Nephron progenitor cell (in vitro differentiated cells): Measurements from ENCODE around the gene IL20.

Experiments used
- DNase-seq: peaks from one replicate; pipeline ENCODE4 v3.0.0; 2021
- H3K27ac Mint-ChIP-seq: 2 replicates; pipeline ENCODE4 v1.8.0; 2021; ENCODE audit warnings: mild to moderate bottlenecking, moderate library complexity, mixed read lengths
- H3K27me3 Mint-ChIP-seq: 2 replicates; pipeline ENCODE4 v1.8.0; 2021; ENCODE audit warnings: mild to moderate bottlenecking, low read depth, mixed read lengths; ENCODE audit not compliant: poor library complexity
- H3K36me3 Mint-ChIP-seq: 2 replicates; pipeline ENCODE4 v1.8.0; 2021; ENCODE audit warnings: low read depth, mixed read lengths
- H3K4me1 Mint-ChIP-seq: 2 replicates; pipeline ENCODE4 v1.8.0; 2021; ENCODE audit warnings: mixed read lengths
- H3K4me3 Mint-ChIP-seq: 2 replicates; pipeline ENCODE4 v1.8.0; 2021; ENCODE audit warnings: mild to moderate bottlenecking, moderate library complexity, mixed read lengths
- H3K9me3 Mint-ChIP-seq: 2 replicates; pipeline ENCODE4 v1.8.0; 2021; ENCODE audit warnings: mild to moderate bottlenecking, moderate library complexity, mixed read lengths
- CTCF ChIP-seq: fragments of 200-600 bp; sonication (generic); IDR thresholded peaks from 2 replicates; pipeline ENCODE4 v1.5.0; 2021; ENCODE audit warnings: antibody characterized with exemption

Gene IL20

GRCh38 chr1:206908038-206908437 lies 42.6 kb downstream of the IL20 start:
- DNase-seq: no peak
- no peak for TF ChIP-seq CTCF
- Mint-ChIP-seq H3K4me3 (peak overlapping the region; percentile 73), H3K36me3 (no peaks in the 10 kb centered on the region), H3K9me3 (no peaks in the 10 kb centered on the region), H3K4me1 (peaks cover 13% of the 10 kb centered on the region), H3K27ac (no peak overlapping the region), H3K27me3 (peaks cover 72% of the 10 kb centered on the region)

GRCh38 chr1:206909161-206909882 lies 43.9 kb downstream of the IL20 start:
- Mint-ChIP-seq H3K9me3 (no peaks in the 10 kb centered on the region), H3K27ac (no peak overlapping the region), H3K4me3 (peak overlapping the region; percentile 71), H3K27me3 (peaks cover 82% of the 10 kb centered on the region), H3K36me3 (no peaks in the 10 kb centered on the region), H3K4me1 (peaks cover 13% of the 10 kb centered on the region)
- peak; percentile 65 for DNase-seq
- TF ChIP-seq CTCF: no peak

- no peak for TF ChIP-seq CTCF
- peak overlapping the region; percentile 71 for H3K4me3 Mint-ChIP-seq
- peaks cover 82% of the 10 kb centered on the region for H3K27me3 Mint-ChIP-seq
- DNase-seq: no peak
- peaks cover 13% of the 10 kb centered on the region for H3K4me1 Mint-ChIP-seq
- H3K27ac Mint-ChIP-seq: no peak overlapping the region
- no peaks in the 10 kb centered on the region for H3K9me3 Mint-ChIP-seq
- no peaks in the 10 kb centered on the region for H3K36me3 Mint-ChIP-seq
Observed at GRCh38 chr1:206909883-206910318, 44.5 kb downstream of the IL20 start.

- Mint-ChIP-seq H3K4me3 (no peak overlapping the region), H3K27me3 (peaks cover 79% of the 10 kb centered on the region), H3K36me3 (no peaks in the 10 kb centered on the region), H3K27ac (no peak overlapping the region), H3K4me1 (peaks cover 13% of the 10 kb centered on the region), H3K9me3 (no peaks in the 10 kb centered on the region)
- peak; percentile 95 for TF ChIP-seq CTCF
- peak; percentile 43 for DNase-seq
Observed at GRCh38 chr1:206911064-206911663, 45.7 kb downstream of the IL20 start.

- Mint-ChIP-seq H3K4me3 (no peak overlapping the region), H3K9me3 (no peaks in the 10 kb centered on the region), H3K36me3 (no peaks in the 10 kb centered on the region), H3K27me3 (peaks cover 84% of the 10 kb centered on the region), H3K27ac (no peak overlapping the region), H3K4me1 (peaks cover 13% of the 10 kb centered on the region)
- DNase-seq: peak; percentile 62
- TF ChIP-seq CTCF: peak; percentile 73
Observed at GRCh38 chr1:206912445-206913095, 47.1 kb downstream of the IL20 start.
